Ascending aorta (tissue), 2 donors: ENCODE results near the gene VSIR. TPM values are rescaled to one million over a fixed set of nuclear protein-coding genes. Genes with fewer than 3 reads are reported as not detected.

Experiments used
- DNase-seq, 2 donors: peaks; one replicate each; pipeline ENCODE4 v3.0.0-alpha.2; 2019; ENCODE audit warnings: low spot score in 2 of 2
- H3K27ac ChIP-seq, 2 donors: fragments of 200-600 bp; sonication (generic); one replicate each; pipeline ENCODE4 v1.5.1; 2016 to 2017; ENCODE audit warnings: mild to moderate bottlenecking in 1 of 2
- H3K27me3 ChIP-seq: fragments of 200-600 bp; sonication (generic); one replicate; pipeline ENCODE4 v1.5.1; 2017
- H3K36me3 ChIP-seq, 2 donors: fragments of 200-600 bp; sonication (generic); one replicate each; pipeline ENCODE4 v1.5.1; 2016
- H3K4me1 ChIP-seq, 2 donors: fragments of 200-600 bp; sonication (generic); one replicate each; pipeline ENCODE4 v1.5.1; 2016 to 2017; ENCODE audit warnings: mild to moderate bottlenecking in 1 of 2
- H3K4me3 ChIP-seq, 2 donors: fragments of 200-600 bp; sonication (generic); one replicate each; pipeline ENCODE4 v1.5.1; 2016 to 2017; ENCODE audit warnings: mild to moderate bottlenecking in 1 of 2
- H3K9me3 ChIP-seq, 2 donors: fragments of 200-600 bp; sonication (generic); one replicate each; pipeline ENCODE4 v1.5.1; 2016
- CTCF ChIP-seq, 3 experiments: fragments of 200-600 bp in 2 of 3; fragments of 450-650 bp in 1 of 3; sonication (generic) in 2 of 3; IDR thresholded peaks; one replicate each; pipeline ENCODE4 v1.5.1; 2016 to 2019; ENCODE audit warnings: antibody characterized with exemption in 3 of 3, mild to moderate bottlenecking in 1 of 3, moderate library complexity in 1 of 3
- intact Hi-C: fragments of 100-400 bp; cut with DNase I; formaldehyde crosslinking; loops from one replicate; pipeline ENCODE4 v1.15.1; 2023
- total RNA-seq: library from RNA; depleted of rRNA; stranded (reverse); fragments of >200 nt; gene quantifications from one replicate; pipeline ENCODE4 v1.1.0, GENCODE V29; 2016

The VSIR gene
- total RNA-seq, 1 donor from 2014 or later = 193 TPM

GRCh38 chr10:71750986-71751385, 22.3 kb downstream of the VSIR start:
- Histone ChIP-seq H3K4me1 (peaks cover 0 to 3% of the 10 kb centered on the region in 2 donors), H3K27ac (no peak overlapping the region), H3K4me3 (no peak overlapping the region), H3K36me3 (peaks cover 50 to 59% of the 10 kb centered on the region in 2 donors), H3K9me3 (no peaks in the 10 kb centered on the region), H3K27me3 (no peaks in the 10 kb centered on the region)
- intact Hi-C loops = no loop called here
- no peak for DNase-seq
- no peak for TF ChIP-seq CTCF (IDR thresholded peaks at IDR 0.05)

- H3K27ac ChIP-seq = peak overlapping the region in 1 of 2 donors; percentile 32
- intact Hi-C loops = no loop called here
- H3K4me3 ChIP-seq = no peak overlapping the region
- no peak for DNase-seq
- no peaks in the 10 kb centered on the region for H3K9me3 ChIP-seq
- H3K36me3 ChIP-seq = peaks cover 48 to 56% of the 10 kb centered on the region in 2 donors
- H3K27me3 ChIP-seq = no peaks in the 10 kb centered on the region
- H3K4me1 ChIP-seq = peaks cover 0 to 3% of the 10 kb centered on the region in 2 donors
- no peak for TF ChIP-seq CTCF (IDR thresholded peaks at IDR 0.05)
Observed at GRCh38 chr10:71750124-71750841, 23.0 kb downstream of the VSIR start.

GRCh38 chr10:71749396-71749795, 23.9 kb downstream of the VSIR start:
- Histone ChIP-seq H3K4me3 (no peak overlapping the region), H3K9me3 (no peaks in the 10 kb centered on the region), H3K36me3 (peaks cover 42 to 48% of the 10 kb centered on the region in 2 donors), H3K27ac (peak overlapping the region; percentile 32 to 37), H3K4me1 (peaks cover 0 to 3% of the 10 kb centered on the region in 2 donors), H3K27me3 (no peaks in the 10 kb centered on the region)
- no peak for TF ChIP-seq CTCF (IDR thresholded peaks at IDR 0.05)
- intact Hi-C loops = no loop called here
- no peak for DNase-seq

GRCh38 chr10:71748671-71749191, 24.6 kb downstream of the VSIR start:
- Histone ChIP-seq H3K4me3 (no peak overlapping the region), H3K4me1 (peaks cover 0 to 3% of the 10 kb centered on the region in 2 donors), H3K9me3 (no peaks in the 10 kb centered on the region), H3K36me3 (peaks cover 35 to 42% of the 10 kb centered on the region in 2 donors), H3K27me3 (no peaks in the 10 kb centered on the region), H3K27ac (peak overlapping the region; percentile 32 to 37)
- peak; percentile 52 to 83 for DNase-seq
- intact Hi-C loops = no loop called here
- TF ChIP-seq CTCF (IDR thresholded peaks at IDR 0.05) = no peak

- no peak for TF ChIP-seq CTCF (IDR thresholded peaks at IDR 0.05)
- peaks cover 0 to under 1% of the 10 kb centered on the region in 2 donors for H3K9me3 ChIP-seq
- no peak overlapping the region for H3K4me3 ChIP-seq
- peaks cover 32 to 33% of the 10 kb centered on the region in 2 donors for H3K36me3 ChIP-seq
- no peak for DNase-seq
- intact Hi-C loops = no loop called here
- H3K27ac ChIP-seq = peak overlapping the region in 1 of 2 donors; percentile 32
- H3K27me3 ChIP-seq = no peaks in the 10 kb centered on the region
- H3K4me1 ChIP-seq = peaks cover 0 to 3% of the 10 kb centered on the region in 2 donors
Observed at GRCh38 chr10:71747551-71748523, 25.5 kb downstream of the VSIR start.
